Body of pancreas (tissue), 4 donors: Measurements from ENCODE around the gene SFXN5.

ENCODE experiments used
- POLR2A ChIP-seq, 3 donors: fragments of 450-650 bp; IDR thresholded peaks; one replicate each; pipeline ENCODE4 v1.6.1; 2016; ENCODE audit warnings: antibody characterized with exemption in 3 of 3, mild to moderate bottlenecking in 2 of 3
- TF ChIP-seq, protein P1 (sequence below), 7 experiments: fragments of 450-650 bp in 4 of 7; fragments of 200-600 bp in 3 of 7; sonication (generic) in 3 of 7; IDR thresholded peaks; one replicate each; pipeline ENCODE4 v1.5.1; 2016 to 2019; ENCODE audit warnings: antibody characterized with exemption in 7 of 7

DNA sequence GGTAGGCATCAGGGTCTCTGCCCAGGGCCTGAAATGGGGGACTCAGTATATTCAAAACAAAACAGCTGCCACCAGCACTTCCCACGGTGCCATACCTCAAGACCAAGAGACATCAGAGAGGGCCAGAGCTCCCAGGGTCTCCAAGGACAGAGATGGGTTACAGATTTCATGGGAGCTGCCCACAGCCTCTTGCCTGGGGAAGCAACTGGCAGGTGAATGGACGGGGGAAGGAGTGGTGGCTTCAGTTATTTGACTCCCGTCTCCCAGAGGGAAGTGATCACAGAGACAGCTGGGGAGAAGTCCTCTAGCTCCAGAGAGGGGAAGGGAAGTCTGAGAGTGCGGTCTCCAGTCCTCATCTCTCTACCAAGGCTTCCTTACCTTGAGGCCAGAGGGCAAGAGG is 15.8 kb upstream of the SFXN5 start:
- TF ChIP-seq, protein P1, sequence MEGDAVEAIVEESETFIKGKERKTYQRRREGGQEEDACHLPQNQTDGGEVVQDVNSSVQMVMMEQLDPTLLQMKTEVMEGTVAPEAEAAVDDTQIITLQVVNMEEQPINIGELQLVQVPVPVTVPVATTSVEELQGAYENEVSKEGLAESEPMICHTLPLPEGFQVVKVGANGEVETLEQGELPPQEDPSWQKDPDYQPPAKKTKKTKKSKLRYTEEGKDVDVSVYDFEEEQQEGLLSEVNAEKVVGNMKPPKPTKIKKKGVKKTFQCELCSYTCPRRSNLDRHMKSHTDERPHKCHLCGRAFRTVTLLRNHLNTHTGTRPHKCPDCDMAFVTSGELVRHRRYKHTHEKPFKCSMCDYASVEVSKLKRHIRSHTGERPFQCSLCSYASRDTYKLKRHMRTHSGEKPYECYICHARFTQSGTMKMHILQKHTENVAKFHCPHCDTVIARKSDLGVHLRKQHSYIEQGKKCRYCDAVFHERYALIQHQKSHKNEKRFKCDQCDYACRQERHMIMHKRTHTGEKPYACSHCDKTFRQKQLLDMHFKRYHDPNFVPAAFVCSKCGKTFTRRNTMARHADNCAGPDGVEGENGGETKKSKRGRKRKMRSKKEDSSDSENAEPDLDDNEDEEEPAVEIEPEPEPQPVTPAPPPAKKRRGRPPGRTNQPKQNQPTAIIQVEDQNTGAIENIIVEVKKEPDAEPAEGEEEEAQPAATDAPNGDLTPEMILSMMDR (IDR thresholded peaks at IDR 0.05), result no peak
- TF ChIP-seq POLR2A (IDR thresholded peaks at IDR 0.05), result no peak
